SK-N-SH treated with all-trans-retinoic acid at 6 μM for 48 hours (cell line): ENCODE measurements around the gene PLA2G4F.

ENCODE experiments used
- ATAC-seq: fragments of 200-7000 bp; cut with Tn5 transposase; 3 replicates; pipeline ENCODE4 v1.9.1; 2020; ENCODE audit warnings: mild to moderate bottlenecking, moderate library complexity
- ARNTL ChIP-seq: fragments of 450-650 bp; formaldehyde crosslinking; IDR thresholded peaks from 2 replicates; pipeline ENCODE4 v1.5.0; 2020; ENCODE audit warnings: low read depth, mild to moderate bottlenecking, moderate library complexity, borderline replicate concordance
- CREB5 ChIP-seq: fragments of 250-450 bp; sonication (Bioruptor Pico); IDR thresholded peaks from 2 replicates; pipeline ENCODE4 v1.5.1; 2020; ENCODE audit warnings: low read depth, mild to moderate bottlenecking, moderate library complexity
- CSDC2 ChIP-seq: fragments of 250-450 bp; sonication (Bioruptor Pico); IDR thresholded peaks from 2 replicates; pipeline ENCODE4 v1.5.0; 2020; ENCODE audit warnings: mild to moderate bottlenecking, moderate library complexity
- ESRRG ChIP-seq: fragments of 250-450 bp; sonication (Bioruptor Pico); IDR thresholded peaks from 2 replicates; pipeline ENCODE4 v1.6.1; 2021; ENCODE audit warnings: mild to moderate bottlenecking
- GLIS3 ChIP-seq: fragments of 250-450 bp; sonication (Bioruptor Pico); IDR thresholded peaks from 2 replicates; pipeline ENCODE4 v1.5.0; 2020; ENCODE audit warnings: mild to moderate bottlenecking, moderate library complexity
- ISL1 ChIP-seq: fragments of 250-450 bp; sonication (Bioruptor Pico); IDR thresholded peaks from 2 replicates; pipeline ENCODE4 v2.1.2; 2022; ENCODE audit warnings: mild to moderate bottlenecking, moderate library complexity
- OSR1 ChIP-seq: fragments of 250-450 bp; sonication (Bioruptor Pico); IDR thresholded peaks from 2 replicates; pipeline ENCODE4 v1.8.0; 2022; ENCODE audit warnings: moderate library complexity, mild to moderate bottlenecking, inconsistent platforms
- PATZ1 ChIP-seq: fragments of 250-450 bp; sonication (Bioruptor Pico); IDR thresholded peaks from 2 replicates; pipeline ENCODE4 v1.8.0; 2020; ENCODE audit warnings: mild to moderate bottlenecking, moderate library complexity, borderline replicate concordance
- SNAI2 ChIP-seq: fragments of 250-450 bp; sonication (Bioruptor Pico); IDR thresholded peaks from 2 replicates; pipeline ENCODE4 v1.5.0; 2020; ENCODE audit warnings: mild to moderate bottlenecking, moderate library complexity
- TCF4 ChIP-seq: fragments of 250-450 bp; sonication (Bioruptor Pico); IDR thresholded peaks from 2 replicates; pipeline ENCODE4 v1.8.0; 2021; ENCODE audit warnings: mild to moderate bottlenecking, moderate library complexity, borderline replicate concordance
- TOX ChIP-seq: fragments of 250-450 bp; sonication (Bioruptor Pico); IDR thresholded peaks from 2 replicates; pipeline ENCODE4 v1.8.0; 2021; ENCODE audit warnings: mild to moderate bottlenecking, moderate library complexity, borderline replicate concordance
- TSHZ2 ChIP-seq: fragments of 250-450 bp; sonication (Bioruptor Pico); IDR thresholded peaks from 2 replicates; pipeline ENCODE4 v1.5.0; 2020; ENCODE audit warnings: mild to moderate bottlenecking, moderate library complexity
- ZC3H10 ChIP-seq: fragments of 250-450 bp; sonication (Bioruptor Pico); IDR thresholded peaks from 2 replicates; pipeline ENCODE4 v1.5.1; 2021; ENCODE audit warnings: mild to moderate bottlenecking, moderate library complexity
- ZFP3 ChIP-seq: fragments of 250-450 bp; sonication (Bioruptor Pico); IDR thresholded peaks from 2 replicates; pipeline ENCODE4 v1.5.0; 2020; ENCODE audit warnings: mild to moderate bottlenecking, moderate library complexity
- ZFP30 ChIP-seq: fragments of 450-650 bp; formaldehyde crosslinking; IDR thresholded peaks from 2 replicates; pipeline ENCODE4 v1.5.0; 2022; ENCODE audit warnings: mild to moderate bottlenecking, moderate library complexity
- ZNF70 ChIP-seq: fragments of 450-650 bp; formaldehyde crosslinking; IDR thresholded peaks from 2 replicates; pipeline ENCODE4 v1.5.0; 2020; ENCODE audit warnings: mild to moderate bottlenecking, moderate library complexity
- ZNF8 ChIP-seq: fragments of 450-650 bp; formaldehyde crosslinking; IDR thresholded peaks from 2 replicates; pipeline ENCODE4 v1.5.0; 2020; ENCODE audit warnings: mild to moderate bottlenecking, moderate library complexity
- TF ChIP-seq, protein P1 (sequence below): fragments of 250-450 bp; sonication (Bioruptor Pico); IDR thresholded peaks from 2 replicates; pipeline ENCODE4 v1.5.1; 2021; ENCODE audit warnings: mild to moderate bottlenecking, moderate library complexity

The PLA2G4F gene

GRCh38 chr15:42131826-42132806 lies 24.3 kb downstream of the PLA2G4F start (continued):
- no peak for TF ChIP-seq TSHZ2 (CRISPR knock-in tag)
- no peak for TF ChIP-seq TOX (CRISPR knock-in tag)

DNA sequence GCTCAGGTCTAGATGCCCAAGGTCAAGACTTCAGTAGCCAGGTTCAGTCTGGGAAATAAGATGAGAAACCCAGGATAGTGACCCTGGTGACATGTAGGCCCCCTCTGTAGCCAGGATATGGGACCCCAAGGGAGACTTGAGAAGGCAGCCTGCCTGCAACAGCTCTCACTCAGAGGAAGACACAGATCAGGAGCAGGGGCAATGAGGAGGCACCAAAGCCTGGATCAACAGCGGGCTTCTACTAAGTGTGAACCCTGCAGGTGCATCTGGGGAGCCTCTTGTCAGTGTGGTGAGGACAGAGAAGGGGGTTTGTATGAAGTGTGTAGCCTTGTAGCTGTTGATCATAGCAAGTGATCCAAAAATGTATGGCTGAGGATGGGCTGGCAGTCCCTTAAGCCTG lies 25.4 kb downstream of the PLA2G4F start:
- ATAC-seq: no peak
- TF ChIP-seq GLIS3 (CRISPR knock-in tag) (no peak), SNAI2 (CRISPR knock-in tag) (no peak), ISL1 (CRISPR knock-in tag) (no peak)

GRCh38 chr15:42130246-42130986 lies 26.0 kb downstream of the PLA2G4F start:
- no peak for TF ChIP-seq PATZ1 (CRISPR knock-in tag)
- no peak for TF ChIP-seq ZNF8 (CRISPR knock-in tag)
- no peak for ATAC-seq

DNA sequence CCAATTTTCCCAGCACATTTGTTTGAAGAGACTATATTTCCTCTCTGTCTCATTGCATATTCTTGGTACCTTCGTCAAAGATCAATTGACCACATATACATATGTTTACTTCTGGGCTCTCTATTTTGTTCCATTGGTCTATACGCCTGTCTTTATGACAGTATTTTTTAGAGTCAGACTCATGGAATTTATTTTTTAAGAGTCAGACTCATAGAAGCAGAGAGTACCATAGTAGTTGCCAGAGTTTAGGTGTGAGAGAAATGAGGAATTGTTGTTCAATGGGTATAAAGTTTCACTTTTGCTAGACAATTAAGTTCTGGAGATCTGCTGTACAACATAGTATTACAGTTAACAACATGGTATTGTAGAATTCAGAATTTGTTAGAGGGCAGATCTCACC lies 27.1 kb downstream of the PLA2G4F start:
- ATAC-seq: no peak
- TF ChIP-seq TOX (CRISPR knock-in tag) (no peak), ISL1 (CRISPR knock-in tag) (no peak), PATZ1 (CRISPR knock-in tag) (no peak), GLIS3 (CRISPR knock-in tag) (no peak), ZC3H10 (CRISPR knock-in tag) (no peak), ESRRG (CRISPR knock-in tag) (no peak), OSR1 (CRISPR knock-in tag) (no peak), ZNF8 (CRISPR knock-in tag) (no peak), ZFP3 (no peak), ZFP30 (no peak), SNAI2 (CRISPR knock-in tag) (no peak), ZNF70 (CRISPR knock-in tag) (no peak), TCF4 (CRISPR knock-in tag) (no peak)
- TF ChIP-seq, protein P1, sequence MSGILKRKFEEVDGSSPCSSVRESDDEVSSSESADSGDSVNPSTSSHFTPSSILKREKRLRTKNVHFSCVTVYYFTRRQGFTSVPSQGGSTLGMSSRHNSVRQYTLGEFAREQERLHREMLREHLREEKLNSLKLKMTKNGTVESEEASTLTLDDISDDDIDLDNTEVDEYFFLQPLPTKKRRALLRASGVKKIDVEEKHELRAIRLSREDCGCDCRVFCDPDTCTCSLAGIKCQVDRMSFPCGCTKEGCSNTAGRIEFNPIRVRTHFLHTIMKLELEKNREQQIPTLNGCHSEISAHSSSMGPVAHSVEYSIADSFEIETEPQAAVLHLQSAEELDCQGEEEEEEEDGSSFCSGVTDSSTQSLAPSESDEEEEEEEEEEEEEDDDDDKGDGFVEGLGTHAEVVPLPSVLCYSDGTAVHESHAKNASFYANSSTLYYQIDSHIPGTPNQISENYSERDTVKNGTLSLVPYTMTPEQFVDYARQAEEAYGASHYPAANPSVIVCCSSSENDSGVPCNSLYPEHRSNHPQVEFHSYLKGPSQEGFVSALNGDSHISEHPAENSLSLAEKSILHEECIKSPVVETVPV (CRISPR knock-in tag): no peak

GRCh38 chr15:42128476-42128875 lies 28.0 kb downstream of the PLA2G4F start:
- ATAC-seq: no peak
- TF ChIP-seq ZFP30 (no peak), TCF4 (CRISPR knock-in tag) (no peak), OSR1 (CRISPR knock-in tag) (no peak), ARNTL (no peak), CREB5 (CRISPR knock-in tag) (no peak), CSDC2 (CRISPR knock-in tag) (no peak), TOX (CRISPR knock-in tag) (no peak)
